B cell (primary cell): ENCODE data around the gene APCDD1L. TPM values are rescaled to one million over a fixed set of nuclear protein-coding genes. Genes with fewer than 3 reads are reported as not detected.

Experiments
- ATAC-seq: fragments of 200-7000 bp; cut with Tn5 transposase; one replicate; pipeline ENCODE4 v1.10.0; 2021; ENCODE audit warnings: low read depth, mild to moderate bottlenecking, moderate number of reproducible peaks, moderate library complexity
- CTCF ChIA-PET: fragments of 350-600 bp; sonication (Branson Sonifier 250); formaldehyde crosslinking; loops from one replicate; lab custom pipeline; 2021; ENCODE audit warnings: antibody characterized with exemption, inconsistent platforms; lab: Charles Lee
- POLR2A ChIA-PET: fragments of 350-600 bp; sonication (Branson Sonifier 250); formaldehyde crosslinking; loops from one replicate; lab custom pipeline; 2021; ENCODE audit warnings: antibody characterized with exemption; lab: Charles Lee
- DNase-seq: peaks from one replicate; pipeline ENCODE4 v3.0.0; 2013
- H2AFZ ChIP-seq: 2 replicates; pipeline ENCODE4 v1.6.1; 2012; ENCODE audit warnings: mild to moderate bottlenecking, low read depth, low read length; ENCODE audit not compliant: insufficient read depth, poor library complexity, severe bottlenecking
- H3K27ac ChIP-seq, 2 donors: 1 replicate in 1 of 2; 2 replicates in 1 of 2; pipeline ENCODE4 v1.5.1; 2012 to 2013; ENCODE audit warnings: low read length in 2 of 2, mild to moderate bottlenecking in 2 of 2, moderate library complexity in 1 of 2
- H3K27me3 ChIP-seq, 4 experiments: fragments of 200-600 bp in 1 of 4; sonication (generic) in 1 of 4; replicated peaks in 1 of 4; 1 replicate in 2 of 4; 2 replicates in 2 of 4; pipeline versions ENCODE4 v1.6.1 to v1.7.0; 2013 to 2016; ENCODE audit warnings: low read length in 3 of 4, mild to moderate bottlenecking in 2 of 4, mixed read lengths in 1 of 4, moderate library complexity in 1 of 4; ENCODE audit not compliant: insufficient read depth in 4 of 4, control insufficient read depth in 3 of 4; ENCODE audit errors: control extremely low read depth in 1 of 4
- H3K36me3 ChIP-seq, 2 experiments: replicated peaks in 1 of 2; 1 replicate in 1 of 2; 2 replicates in 1 of 2; pipeline versions ENCODE4 v1.6.1 to v1.7.1; 2013; ENCODE audit warnings: low read length in 1 of 2; ENCODE audit not compliant: insufficient read depth in 2 of 2, control insufficient read depth in 1 of 2; ENCODE audit errors: control extremely low read depth in 1 of 2, extremely low read depth in 1 of 2
- H3K4me1 ChIP-seq, 2 donors: fragments of 200-600 bp in 1 of 2; sonication (generic) in 1 of 2; 1 replicate in 1 of 2; 2 replicates in 1 of 2; pipeline versions ENCODE4 v1.5.1 to v1.6.1; 2013 to 2017; ENCODE audit warnings: low read length in 2 of 2; ENCODE audit not compliant: control insufficient read depth in 2 of 2, insufficient read depth in 2 of 2
- H3K4me2 ChIP-seq: replicated peaks from 2 replicates; pipeline ENCODE3; 2012; ENCODE audit warnings: mild to moderate bottlenecking, low read depth, low read length; ENCODE audit not compliant: poor library complexity, severe bottlenecking
- H3K4me3 ChIP-seq, 5 experiments: fragments of 200-600 bp in 1 of 5; sonication (generic) in 1 of 5; 1 replicate in 3 of 5; 2 replicates in 2 of 5; pipeline versions ENCODE4 v1.5.1 to v1.7.0; 2011 to 2016; ENCODE audit warnings: low read length in 4 of 5, mild to moderate bottlenecking in 4 of 5, low read depth in 2 of 5, control low read depth in 1 of 5, moderate library complexity in 1 of 5; ENCODE audit not compliant: insufficient read depth in 1 of 5; ENCODE audit errors: control extremely low read depth in 1 of 5, extremely low read depth in 1 of 5
- H3K79me2 ChIP-seq: fragments of 200-600 bp; sonication (generic); one replicate; pipeline ENCODE4 v1.6.0; 2016; ENCODE audit warnings: low read length; ENCODE audit not compliant: control insufficient read depth, insufficient read depth
- H3K9ac ChIP-seq: fragments of 200-600 bp; sonication (generic); 2 replicates; pipeline ENCODE4 v1.6.1; 2017; ENCODE audit warnings: mild to moderate bottlenecking, low read length, moderate library complexity
- H3K9me3 ChIP-seq, 3 donors: one replicate each; pipeline versions ENCODE4 v1.6.1 to v1.7.1; 2013; ENCODE audit warnings: low read length in 2 of 3; ENCODE audit not compliant: control insufficient read depth in 2 of 3, insufficient read depth in 1 of 3; ENCODE audit errors: control extremely low read depth in 1 of 3
- H4K20me1 ChIP-seq: 2 replicates; pipeline ENCODE4 v1.6.0; 2012; ENCODE audit warnings: mild to moderate bottlenecking, low read length; ENCODE audit not compliant: insufficient read depth, control insufficient read depth, poor library complexity, severe bottlenecking
- H3K27ac Mint-ChIP-seq: one replicate; pipeline ENCODE4 v1.8.0; 2021; ENCODE audit warnings: mixed read lengths
- H3K27me3 Mint-ChIP-seq: one replicate; pipeline ENCODE4 v1.8.0; 2021; ENCODE audit warnings: mixed read lengths
- H3K4me1 Mint-ChIP-seq: one replicate; pipeline ENCODE4 v1.8.0; 2021; ENCODE audit warnings: mixed read lengths
- H3K4me3 Mint-ChIP-seq: one replicate; pipeline ENCODE4 v1.8.0; 2021; ENCODE audit warnings: mixed read lengths
- H3K9me3 Mint-ChIP-seq: one replicate; pipeline ENCODE4 v1.8.0; 2022; ENCODE audit warnings: mixed read lengths; ENCODE audit not compliant: insufficient read depth
- CTCF ChIP-seq: fragments of 200-600 bp; IDR thresholded peaks from one replicate; pipeline ENCODE4 v1.8.0; 2022; ENCODE audit warnings: antibody characterized with exemption, mild to moderate bottlenecking
- EZH2 ChIP-seq: IDR thresholded peaks from 2 replicates; pipeline ENCODE4 v1.6.1; 2012; ENCODE audit warnings: borderline replicate concordance, low read depth, mild to moderate bottlenecking, moderate library complexity, low read length; ENCODE audit not compliant: insufficient read depth, poor library complexity, severe bottlenecking
- WGBS: methylation state at CpG from one replicate; pipeline ENCODE4 v1.1.5; 2013; ENCODE audit warnings: missing lambda C conversion rate; ENCODE audit not compliant: insufficient coverage; 5-methylcytosine and 5-hydroxymethylcytosine counted together
- intact Hi-C: fragments of 100-400 bp; cut with micrococcal nuclease; formaldehyde crosslinking; loops from one replicate; pipeline ENCODE4 v1.10.0; 2022
- polyA plus RNA-seq: library from polyadenylated mRNA; depleted of rRNA; stranded (reverse); fragments of >200 nt; gene quantifications from 2 replicates; pipeline ENCODE4 v1.2.3, GENCODE V29; 2012
- total RNA-seq, 2 donors: library from RNA; stranded (reverse); fragments of 120-200 nt in 1 of 2; gene quantifications; 1 replicate in 1 of 2; 2 replicates in 1 of 2; pipeline versions ENCODE4 v1.2.3 to v1.2.4, GENCODE V29; 2013 to 2022

APCDD1L gene
- total and polyA plus RNA-seq, 2 donors (not counting 1 experiment from before 2014, with no cell fraction given) = not detected

- ChIA-PET POLR2A (no interaction called here), CTCF (no interaction called here)
- Histone ChIP-seq H3K4me1 (no peaks in the 10 kb centered on the region), H3K79me2 (no peaks in the 10 kb centered on the region), H4K20me1 (no peaks in the 10 kb centered on the region), H2AFZ (no peak overlapping the region), H3K9me3 (peaks cover 5 to 25% (median 23%) of the 10 kb centered on the region in 3 donors), H3K4me3 (no peak overlapping the region), H3K36me3 (no peaks in the 10 kb centered on the region), H3K27me3 (peaks cover 0 to 11% (median under 1%) of the 10 kb centered on the region in 4 experiments), H3K4me2 (no peak overlapping the region), H3K27ac (no peak overlapping the region), H3K9ac (no peak overlapping the region)
- WGBS = 88% methylated on average over 5 of the region's 6 CpGs
- peaks cover 2% of the 10 kb centered on the region for H3K9me3 Mint-ChIP-seq
- TF ChIP-seq EZH2 (no peak), CTCF (no peak)
- intact Hi-C loops = no loop called here
- ATAC-seq = no peak
- H3K27me3 Mint-ChIP-seq = peaks cover 16% of the 10 kb centered on the region
- no peak for DNase-seq
- H3K27ac Mint-ChIP-seq = no peak overlapping the region
- no peak overlapping the region for H3K4me3 Mint-ChIP-seq
- no peaks in the 10 kb centered on the region for H3K4me1 Mint-ChIP-seq
These were observed 31.7 kb downstream of the APCDD1L start for GRCh38 chr20:58483470-58483869.

GRCh38 chr20:58483051-58483450 is 32.1 kb downstream of the APCDD1L start:
- H3K4me1 Mint-ChIP-seq = no peaks in the 10 kb centered on the region
- DNase-seq = no peak
- H3K27ac Mint-ChIP-seq = no peak overlapping the region
- POLR2A ChIA-PET = no interaction called here
- no peak overlapping the region for H3K4me3 Mint-ChIP-seq
- H3K9me3 Mint-ChIP-seq = peaks cover 5% of the 10 kb centered on the region
- peaks cover 16% of the 10 kb centered on the region for H3K27me3 Mint-ChIP-seq
- H3K27me3 ChIP-seq = peaks cover 0 to 11% (median under 1%) of the 10 kb centered on the region in 4 experiments
- TF ChIP-seq EZH2 (no peak), CTCF (no peak)
- no peak overlapping the region for H3K27ac ChIP-seq
- H3K4me3 ChIP-seq = no peak overlapping the region
- no peak overlapping the region for H2AFZ ChIP-seq
- no peak overlapping the region for H3K4me2 ChIP-seq
- no peak for ATAC-seq
- H3K4me1 ChIP-seq = no peaks in the 10 kb centered on the region
- no peaks in the 10 kb centered on the region for H4K20me1 ChIP-seq
- peaks cover 5 to 29% (median 24%) of the 10 kb centered on the region in 3 donors for H3K9me3 ChIP-seq
- H3K36me3 ChIP-seq = no peaks in the 10 kb centered on the region
- intact Hi-C loops = no loop called here
- 85% methylated on average over 4 of the region's 5 CpGs for WGBS
- H3K9ac ChIP-seq = no peak overlapping the region
- CTCF ChIA-PET = no interaction called here
- H3K79me2 ChIP-seq = no peaks in the 10 kb centered on the region
